Vagina (tissue), 2 donors: ENCODE results near the gene SH2D6.

Experiments
- CTCF ChIP-seq, 3 experiments: fragments of 450-650 bp in 2 of 3; fragments of 200-600 bp in 1 of 3; sonication (generic) in 1 of 3; IDR thresholded peaks; one replicate each; pipeline ENCODE4 v1.5.1; 2017 to 2019; ENCODE audit warnings: antibody characterized with exemption in 3 of 3, mild to moderate bottlenecking in 2 of 3, moderate library complexity in 2 of 3
- POLR2A ChIP-seq, 2 donors: fragments of 450-650 bp; IDR thresholded peaks; one replicate each; pipeline ENCODE4 v1.6.1; 2017; ENCODE audit warnings: antibody characterized with exemption in 2 of 2, mild to moderate bottlenecking in 2 of 2, moderate library complexity in 2 of 2
- POLR2AphosphoS5 ChIP-seq, 2 donors: sonication (generic); formaldehyde crosslinking; IDR thresholded peaks; one replicate each; pipeline ENCODE4 v1.9.0; 2017; ENCODE audit warnings: antibody characterized with exemption in 2 of 2, mild to moderate bottlenecking in 2 of 2, low read depth in 1 of 2; ENCODE audit not compliant: insufficient read depth in 1 of 2

GRCh38 chr2:85394976-85395375 lies 23.5 kb upstream of the SH2D6 start:
- TF ChIP-seq POLR2A (IDR thresholded peaks at IDR 0.05) (no peak), CTCF (IDR thresholded peaks at IDR 0.05) (no peak), POLR2AphosphoS5 (IDR thresholded peaks at IDR 0.05; ENCODE audit: insufficient read depth in 1 of 2, low read depth in 1 of 2) (no peak)
